Gastrocnemius medialis (tissue), 4 donors: ENCODE results near the gene FCHSD2. TPM values are rescaled to one million over a fixed set of nuclear protein-coding genes. Genes with fewer than 3 reads are reported as not detected.
A peak's percentile ranks its signal among the peaks of the same experiment; 100 is the strongest.

Source experiments
- ATAC-seq, 2 donors: fragments of 150-250 bp; one replicate each; pipeline ENCODE4 v1.9.1; 2016
- DNase-seq, 2 donors: peaks; one replicate each; pipeline ENCODE4 v3.0.0-alpha.2; 2019
- H3K27ac ChIP-seq, 4 donors: fragments of 200-600 bp; sonication (generic); 1 replicate in 1 of 4; 2 replicates in 3 of 4; pipeline ENCODE4 v1.5.1; 2016 to 2018; ENCODE audit warnings: mild to moderate bottlenecking in 2 of 4, moderate library complexity in 1 of 4
- H3K27me3 ChIP-seq, 3 donors: fragments of 200-600 bp; sonication (generic) in 2 of 3; 1 replicate in 1 of 3; 2 replicates in 2 of 3; pipeline versions ENCODE4 v1.5.1 to v1.6.0; 2016 to 2019; ENCODE audit warnings: mild to moderate bottlenecking in 1 of 3, moderate library complexity in 1 of 3
- H3K36me3 ChIP-seq, 2 donors: fragments of 200-600 bp; sonication (generic) in 1 of 2; one replicate each; pipeline ENCODE4 v1.5.1; 2017 to 2018
- H3K4me1 ChIP-seq, 2 donors: fragments of 200-600 bp; sonication (generic) in 1 of 2; one replicate each; pipeline ENCODE4 v1.5.1; 2016 to 2017; ENCODE audit warnings: mild to moderate bottlenecking in 2 of 2
- H3K4me3 ChIP-seq, 4 donors: fragments of 200-600 bp; sonication (generic) in 3 of 4; 1 replicate in 1 of 4; 2 replicates in 3 of 4; pipeline ENCODE4 v1.5.1; 2016 to 2019; ENCODE audit warnings: mild to moderate bottlenecking in 2 of 4
- H3K9me3 ChIP-seq, 3 donors: fragments of 200-600 bp; sonication (generic) in 2 of 3; 1 replicate in 1 of 3; 2 replicates in 2 of 3; pipeline ENCODE4 v1.5.1; 2016 to 2019
- CTCF ChIP-seq, 5 experiments: fragments of 450-650 bp in 3 of 5; fragments of 200-600 bp in 2 of 5; sonication (generic) in 2 of 5; IDR thresholded peaks in 4 of 5; conservative IDR thresholded peaks in 1 of 5; 1 replicate in 4 of 5; 2 replicates in 1 of 5; pipeline ENCODE4 v1.5.1; 2016 to 2019; ENCODE audit warnings: antibody characterized with exemption in 5 of 5, mild to moderate bottlenecking in 3 of 5, moderate library complexity in 3 of 5
- POLR2A ChIP-seq, 2 donors: fragments of 450-650 bp; IDR thresholded peaks; one replicate each; pipeline ENCODE4 v1.6.1; 2017; ENCODE audit warnings: antibody characterized with exemption in 2 of 2, mild to moderate bottlenecking in 2 of 2, moderate library complexity in 2 of 2
- in situ Hi-C, 4 donors: fragments of 200-750 bp; cut with MboI; loops; one replicate each; pipeline versions ENCODE4 v1.15.0 to v1.8.0; 2017; ENCODE audit warnings: low sequenced_read_pairs in 4 of 4
- intact Hi-C: fragments of 100-400 bp; cut with DNase I; formaldehyde crosslinking; loops from one replicate; pipeline ENCODE4 v1.15.1; 2023; ENCODE audit warnings: low total_unique reads
- total RNA-seq, 4 donors: library from RNA; depleted of rRNA; stranded (reverse); fragments of >200 nt; gene quantifications; one replicate each; pipeline versions ENCODE4 v1.1.0 to v1.2.3, GENCODE V29; 2016

FCHSD2 gene
- total RNA-seq, 4 donors from 2014 or later: 5.6 to 10.0 (median 8.0) TPM

GRCh38 chr11:73160005-73160760 is 18.1 kb upstream of the FCHSD2 start:
- ATAC-seq: no peak
- H3K9me3 ChIP-seq: no peaks in the 10 kb centered on the region
- peaks cover 17 to 30% of the 10 kb centered on the region in 2 donors for H3K4me1 ChIP-seq
- no peaks in the 10 kb centered on the region for H3K36me3 ChIP-seq
- in situ Hi-C loops: no loop called here
- DNase-seq: peak in 1 of 2 donors; percentile 3
- intact Hi-C loops: no loop called here
- no peaks in the 10 kb centered on the region for H3K27me3 ChIP-seq
- no peak overlapping the region for H3K4me3 ChIP-seq
- H3K27ac ChIP-seq: no peak overlapping the region
- no peak for TF ChIP-seq CTCF (IDR thresholded peaks at IDR 0.05 in 4 of 5, conservative IDR thresholded peaks at IDR 0.05 in 1 of 5)
- TF ChIP-seq POLR2A (IDR thresholded peaks at IDR 0.05): no peak

DNA sequence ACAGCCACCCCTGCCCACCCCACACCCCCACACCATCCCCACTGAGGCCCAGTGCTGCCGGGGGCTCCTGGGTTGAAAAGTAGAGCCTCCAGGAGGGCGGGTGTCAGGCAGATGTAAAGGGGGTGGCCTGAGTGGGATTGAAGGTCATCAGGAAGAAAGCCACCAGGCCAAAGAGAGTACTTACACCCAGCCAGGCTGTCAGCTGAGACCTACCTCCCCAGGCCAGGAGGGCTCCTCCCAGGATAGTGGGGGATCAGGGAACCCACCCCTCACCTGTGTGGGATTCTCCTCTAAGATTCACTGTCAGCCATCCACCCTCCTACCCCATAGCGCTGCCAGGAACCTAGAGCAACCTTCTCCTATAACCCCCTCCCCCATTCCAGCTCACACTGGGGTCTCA is 17.2 kb upstream of the FCHSD2 start:
- Histone ChIP-seq H3K4me3 (no peak overlapping the region), H3K27me3 (no peaks in the 10 kb centered on the region), H3K9me3 (no peaks in the 10 kb centered on the region), H3K4me1 (peaks cover 19 to 30% of the 10 kb centered on the region in 2 donors), H3K27ac (peak overlapping the region in 1 of 4 donors; percentile 70), H3K36me3 (no peaks in the 10 kb centered on the region)
- in situ Hi-C loops: no loop called here
- ATAC-seq: no peak
- peak in 1 of 2 donors; percentile 7 for DNase-seq
- intact Hi-C loops: no loop called here
- TF ChIP-seq CTCF (IDR thresholded peaks at IDR 0.05 in 4 of 5, conservative IDR thresholded peaks at IDR 0.05 in 1 of 5) (no peak), POLR2A (IDR thresholded peaks at IDR 0.05) (no peak)

DNA sequence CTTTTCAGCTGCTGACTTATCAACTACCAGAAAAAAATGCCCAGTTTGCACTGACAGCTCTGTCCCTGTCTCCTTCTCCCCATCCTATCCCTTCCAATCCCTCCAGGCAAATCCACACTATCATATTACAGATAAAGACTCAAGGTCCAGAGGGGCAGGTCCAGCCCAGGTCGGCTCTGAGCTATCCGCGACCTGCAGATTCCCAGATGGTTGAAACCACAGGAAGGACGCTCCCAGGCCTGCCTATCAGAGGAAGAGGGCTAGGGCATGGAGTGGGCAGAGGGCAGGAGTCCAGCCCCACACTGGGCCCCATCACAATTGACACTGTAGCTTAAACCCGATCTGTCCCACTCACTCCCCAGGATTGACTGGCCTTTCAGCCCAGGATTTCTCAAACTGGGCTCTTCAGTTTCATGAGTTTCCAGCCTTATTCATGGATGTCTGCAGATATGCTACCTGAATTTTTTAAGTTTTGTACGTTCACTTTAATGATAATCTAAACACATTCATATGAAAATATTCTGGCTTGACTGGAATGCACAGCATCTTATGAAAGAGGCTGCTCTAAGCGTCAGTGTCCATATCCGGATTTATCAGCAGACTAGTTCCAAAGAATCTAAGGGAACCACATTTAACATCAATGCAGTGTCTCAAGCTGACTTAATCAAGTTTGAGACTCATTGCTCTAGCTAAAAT is 16.4 kb upstream of the FCHSD2 start:
- Histone ChIP-seq H3K27ac (peak overlapping the region; percentile 65 to 70 (median 68)), H3K27me3 (no peaks in the 10 kb centered on the region), H3K9me3 (no peaks in the 10 kb centered on the region), H3K4me3 (no peak overlapping the region), H3K4me1 (peaks cover 25 to 38% of the 10 kb centered on the region in 2 donors), H3K36me3 (no peaks in the 10 kb centered on the region)
- intact Hi-C loops: no loop called here
- DNase-seq (peak in 1 of 2 donors; percentile 8), ATAC-seq (no peak)
- in situ Hi-C loops: no loop called here
- TF ChIP-seq CTCF (IDR thresholded peaks at IDR 0.05 in 4 of 5, conservative IDR thresholded peaks at IDR 0.05 in 1 of 5): no peak
- no peak for TF ChIP-seq POLR2A (IDR thresholded peaks at IDR 0.05)

DNA sequence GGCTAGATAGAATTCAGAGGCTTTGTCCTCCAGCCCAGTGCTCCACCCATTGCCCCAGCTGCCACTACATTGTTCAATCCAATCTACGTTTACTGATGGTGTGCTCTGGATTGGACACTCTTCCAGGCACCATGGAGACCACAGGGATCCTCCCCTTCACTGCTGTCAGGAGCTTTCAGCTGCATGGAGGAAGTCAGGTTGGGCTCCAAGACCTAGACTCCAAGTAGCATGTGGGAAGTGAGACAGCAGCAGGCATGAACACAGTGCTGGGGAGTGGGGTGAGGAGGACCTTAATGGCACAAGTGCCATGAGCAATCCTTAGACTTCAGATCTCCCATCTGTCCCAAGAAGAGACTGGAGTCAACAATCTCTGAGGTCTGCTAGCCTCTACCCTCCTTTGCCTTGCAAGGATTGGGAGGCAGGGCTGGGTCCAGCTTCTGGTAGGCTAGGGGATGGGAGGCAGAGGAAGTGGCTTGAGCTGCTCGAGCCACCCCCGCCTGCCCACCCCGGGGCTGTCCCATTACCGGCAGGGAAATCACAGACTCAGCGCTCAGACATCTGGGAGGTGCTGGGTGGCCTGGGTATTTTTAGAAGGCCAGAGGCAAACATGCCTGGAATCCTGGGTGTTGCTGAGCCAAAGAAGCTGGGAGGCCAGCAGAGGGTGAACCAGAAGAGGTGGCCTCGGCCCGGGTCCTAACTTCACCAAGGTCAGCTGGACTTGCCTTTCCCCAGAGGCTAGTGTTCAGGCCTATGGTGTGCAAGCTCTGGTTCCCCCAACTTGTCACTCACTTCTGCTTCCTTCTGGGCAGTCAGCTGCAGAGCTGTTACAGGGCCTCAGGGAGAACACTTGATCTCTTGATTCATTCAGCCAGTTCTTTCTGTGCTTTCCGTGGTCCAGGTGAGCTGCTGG is 15.2 kb upstream of the FCHSD2 start:
- Histone ChIP-seq H3K36me3 (no peaks in the 10 kb centered on the region), H3K4me3 (no peak overlapping the region), H3K27me3 (no peaks in the 10 kb centered on the region), H3K27ac (peak overlapping the region; percentile 65 to 70 (median 68)), H3K4me1 (peaks cover 37 to 49% of the 10 kb centered on the region in 2 donors), H3K9me3 (no peaks in the 10 kb centered on the region)
- intact Hi-C loops: no loop called here
- peak; percentile 39 to 51 for ATAC-seq
- no peak for TF ChIP-seq CTCF (IDR thresholded peaks at IDR 0.05 in 4 of 5, conservative IDR thresholded peaks at IDR 0.05 in 1 of 5)
- no peak for TF ChIP-seq POLR2A (IDR thresholded peaks at IDR 0.05)
- in situ Hi-C loops: no loop called here
- DNase-seq: peak in 1 of 2 donors; percentile 38
